Stimulated activated CD8-positive, alpha-beta memory T cell treated with anti-CD3 and anti-CD28 coated beads, Interleukin-12 subunit alpha, Interleukin-12 subunit beta, amount 100 ng/mL, for 1 hour (primary cell): Measurements from ENCODE around the gene COL25A1.

ENCODE experiments used
- DNase-seq: peaks from one replicate; pipeline ENCODE4 v3.0.0-alpha.2; 2020; ENCODE audit warnings: low read depth

The COL25A1 gene

GRCh38 chr4:109302361-109303139 lies at the start of gene COL25A1:
TSS of gene COL25A1 (minus strand) at chr4:109302658.
- DNase-seq: peak; percentile 9

- DNase-seq: no peak
Measured at GRCh38 chr4:109350121-109350520, 47.7 kb upstream of the COL25A1 start.

DNA sequence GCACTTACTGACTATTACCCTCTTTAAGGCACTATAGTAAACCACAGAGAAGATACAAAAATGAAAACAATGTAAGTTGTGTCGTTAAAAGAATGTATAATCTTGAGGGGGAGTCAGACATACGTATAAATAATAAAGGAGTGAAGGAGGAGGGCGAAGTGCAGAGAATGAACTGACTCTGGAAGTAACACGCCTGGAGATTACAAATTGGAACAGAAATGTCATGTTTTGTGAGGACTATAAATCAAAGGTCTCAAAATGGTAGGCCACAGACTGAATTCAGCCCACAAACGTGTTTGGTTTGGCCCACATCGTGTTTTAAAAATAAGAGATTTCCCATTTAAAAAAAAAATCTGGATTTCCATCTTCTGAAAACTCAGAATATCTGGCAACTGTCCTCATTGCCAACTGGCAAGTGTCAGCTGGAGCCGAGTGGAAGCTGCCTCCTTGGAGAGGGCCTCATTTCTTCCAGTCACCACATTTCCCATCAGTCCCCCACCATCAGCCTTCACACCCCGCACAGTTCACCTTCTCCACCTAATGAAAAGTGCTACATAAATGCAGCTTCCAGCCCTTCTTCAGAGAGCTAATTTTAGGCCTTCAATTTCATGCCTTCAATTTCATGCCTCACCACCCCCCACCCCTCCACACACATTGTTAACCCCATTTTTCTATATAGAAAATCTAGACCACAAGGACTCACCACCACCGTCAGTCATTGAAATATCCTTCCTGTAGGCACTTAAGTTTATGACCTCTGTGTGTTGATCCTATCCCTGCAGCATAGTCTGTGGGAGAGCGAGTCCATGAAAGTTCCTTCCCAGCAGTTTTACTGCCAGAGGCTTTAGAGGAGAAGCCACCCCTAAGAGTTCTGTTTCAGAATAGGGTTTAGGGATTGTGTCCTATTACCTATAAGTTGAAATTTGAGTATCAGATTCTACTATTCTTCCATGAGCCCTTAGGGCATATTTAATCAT lies 32.0 kb upstream of the COL25A1 start:
- DNase-seq: no peak

- DNase-seq: no peak
Measured at GRCh38 chr4:109332926-109333464, 30.5 kb upstream of the COL25A1 start.

- no peak for DNase-seq
Measured at GRCh38 chr4:109327641-109328040, 25.2 kb upstream of the COL25A1 start.

- DNase-seq: no peak
Measured at GRCh38 chr4:109325698-109326097, 23.2 kb upstream of the COL25A1 start.

DNA sequence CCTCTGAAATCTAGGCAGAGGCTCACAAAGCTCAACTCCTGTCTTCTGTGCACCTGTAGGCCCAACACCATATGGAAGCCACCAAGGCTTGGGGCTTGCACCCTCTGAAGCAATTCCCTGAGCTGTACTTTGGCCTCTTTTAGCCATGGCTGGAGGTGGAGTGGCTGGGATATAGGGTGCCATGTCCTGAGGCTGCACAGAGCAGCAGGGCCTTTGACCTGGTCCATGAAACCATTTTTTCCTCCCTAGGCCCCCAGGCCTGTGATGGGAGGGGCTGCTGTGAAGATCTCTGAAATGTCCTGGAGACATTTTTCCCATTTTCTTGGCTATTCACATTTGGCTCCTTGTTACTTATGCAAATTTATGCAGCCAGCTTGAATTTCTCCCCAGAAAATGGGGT lies 20.9 kb upstream of the COL25A1 start:
- no peak for DNase-seq

DNA sequence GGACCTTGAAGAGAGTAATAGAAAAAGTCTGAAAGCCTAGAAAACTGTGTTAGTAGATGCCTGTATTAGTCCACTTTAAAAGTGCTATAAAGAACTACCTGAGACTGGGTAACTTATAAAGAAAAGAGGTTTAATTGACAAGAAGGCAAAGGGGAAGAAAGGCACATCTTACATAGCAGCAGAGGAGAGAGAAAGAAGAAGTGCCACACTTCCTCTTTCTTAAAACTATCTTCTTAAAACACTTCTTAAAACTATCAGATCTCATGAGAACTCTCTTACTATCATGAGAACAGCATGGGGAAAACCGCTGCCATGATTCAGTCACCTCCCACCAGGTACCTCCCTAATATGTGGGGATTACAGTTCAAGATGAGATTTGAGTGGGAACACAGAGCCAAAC lies 18.8 kb upstream of the COL25A1 start:
- DNase-seq: no peak

- no peak for DNase-seq
Measured at GRCh38 chr4:109319684-109320083, 17.2 kb upstream of the COL25A1 start.

DNA sequence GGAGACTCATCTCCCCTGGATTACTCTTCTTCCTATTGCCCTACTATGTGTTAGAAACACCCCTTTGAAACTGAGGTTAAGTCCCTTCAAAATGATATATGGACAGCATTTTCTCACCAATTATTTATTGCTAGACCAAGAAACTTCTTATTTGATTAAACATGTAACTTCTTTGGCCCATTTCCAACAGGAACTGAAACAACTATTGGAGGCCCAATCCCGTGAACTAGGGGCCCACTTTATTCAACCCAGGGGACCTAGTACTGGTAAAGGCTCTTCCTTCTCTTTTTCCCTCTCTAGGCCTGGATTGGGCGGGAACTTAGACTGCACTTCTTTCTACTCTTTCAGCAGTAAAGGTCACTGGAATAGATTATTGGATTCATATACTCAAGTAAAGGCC lies 16.7 kb upstream of the COL25A1 start:
- no peak for DNase-seq

DNA sequence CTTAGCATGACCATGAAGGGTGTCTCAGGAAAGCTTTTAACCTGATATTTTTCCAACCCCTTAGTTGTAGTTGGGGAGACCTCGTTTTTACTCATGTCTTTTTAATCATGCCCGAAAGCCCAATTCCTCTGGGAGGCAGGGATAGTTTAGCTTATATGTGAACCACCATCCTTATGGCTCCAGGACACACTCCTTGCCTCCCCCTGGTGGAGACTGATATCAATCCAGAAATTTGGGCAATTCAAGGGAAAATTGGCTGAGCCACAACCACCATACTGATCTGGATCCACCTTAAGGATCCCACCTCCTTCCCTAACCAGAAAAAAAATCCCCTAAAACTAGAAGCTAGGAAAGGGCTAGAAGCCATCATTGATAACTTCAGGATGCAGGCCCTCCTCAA lies 13.4 kb upstream of the COL25A1 start:
- no peak for DNase-seq

- no peak for DNase-seq
Measured at GRCh38 chr4:109315341-109315740, 12.9 kb upstream of the COL25A1 start.

- DNase-seq: no peak
Measured at GRCh38 chr4:109313168-109314133, 11.0 kb upstream of the COL25A1 start.

DNA sequence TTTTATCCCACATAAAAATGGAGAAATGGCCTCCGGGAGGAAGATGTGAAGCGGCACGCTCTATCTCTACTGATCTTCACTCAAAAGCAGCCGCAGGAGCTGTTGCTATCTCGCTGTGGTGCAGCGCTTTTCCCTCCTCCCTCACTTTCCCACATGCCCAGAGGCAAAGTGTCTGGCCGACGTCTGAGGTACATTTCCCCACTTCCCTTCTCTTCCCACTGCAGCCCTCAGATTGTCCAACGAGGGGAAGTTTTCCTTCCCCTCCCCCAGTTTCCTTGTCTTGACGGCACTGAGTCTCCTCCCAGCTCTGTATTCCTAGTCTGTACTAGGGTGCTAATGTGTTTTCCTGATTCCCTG lies 660 bp upstream of the COL25A1 start:
- DNase-seq: no peak

GRCh38 chr4:109301651-109302360 lies 652 bp downstream of the COL25A1 start:
- DNase-seq: no peak

DNA sequence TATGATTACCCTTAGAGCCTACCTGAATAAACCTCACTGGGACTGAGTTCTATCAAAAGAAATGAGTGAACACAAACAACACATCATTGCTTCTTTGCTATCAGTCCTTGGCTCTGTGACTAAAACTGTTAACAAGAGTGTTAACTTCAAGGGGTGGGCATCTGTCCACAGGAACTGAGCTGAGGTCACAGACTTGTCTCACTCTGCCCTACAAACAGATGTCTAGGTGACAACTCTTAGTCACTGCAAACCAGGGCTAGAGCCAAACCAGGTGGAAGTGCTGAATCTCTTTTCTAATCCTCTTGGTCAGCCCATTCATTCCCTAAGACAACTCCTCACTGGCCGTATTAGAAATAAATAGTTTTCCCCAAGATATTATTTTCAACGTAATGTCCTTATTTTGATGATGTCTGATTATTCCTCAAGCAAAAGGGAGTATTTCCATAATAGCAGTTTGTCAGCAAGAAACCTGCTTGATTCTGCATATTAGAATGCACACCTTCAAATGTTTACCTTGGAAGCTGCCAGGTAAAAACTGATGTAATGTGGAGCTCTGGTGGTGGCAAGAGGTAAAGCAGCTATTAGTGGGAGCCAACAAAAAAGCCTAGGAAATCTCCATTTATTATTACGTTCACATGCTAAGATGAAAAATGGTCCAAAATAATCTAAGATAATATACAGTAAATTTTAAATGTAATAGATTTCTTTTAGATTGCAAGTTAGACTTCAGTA lies 4.0 kb downstream of the COL25A1 start:
- no peak for DNase-seq

DNA sequence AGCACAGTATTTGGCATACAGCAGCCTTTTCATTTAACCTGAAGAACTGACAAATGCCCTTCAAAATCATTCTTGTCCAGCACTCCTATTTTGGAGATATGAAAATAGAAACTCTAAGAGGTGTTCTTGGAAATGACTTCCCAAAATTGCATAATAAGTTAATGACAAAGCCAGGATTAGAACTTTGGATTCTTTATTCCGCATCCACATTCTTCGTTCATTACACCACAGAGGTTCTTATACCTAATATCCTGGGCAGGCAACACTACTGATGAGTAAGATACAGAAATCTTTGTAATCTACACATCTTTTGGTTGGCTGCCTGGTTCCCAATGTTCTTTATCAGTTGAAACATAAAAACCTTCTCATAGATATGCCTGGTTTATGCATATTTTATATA lies 5.9 kb downstream of the COL25A1 start:
- DNase-seq: no peak

DNA sequence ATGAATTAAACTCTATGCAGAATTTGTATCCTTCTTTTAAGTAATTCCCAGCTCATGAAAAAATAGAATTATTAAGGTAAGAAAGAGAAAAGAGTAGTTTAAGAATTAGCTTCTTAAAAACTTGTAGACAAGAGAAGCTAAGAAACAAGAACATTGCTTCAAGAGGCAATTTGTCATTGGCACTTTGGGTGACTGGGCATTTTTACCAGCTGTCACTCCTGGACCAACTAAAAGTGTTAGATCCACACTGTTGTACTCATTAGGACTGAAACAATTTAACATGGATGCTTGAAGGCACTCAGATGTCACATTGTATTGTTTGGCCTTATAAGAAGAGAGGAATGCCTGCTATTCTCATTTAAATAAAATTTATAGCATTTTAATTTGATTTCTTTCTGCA lies 7.4 kb downstream of the COL25A1 start:
- no peak for DNase-seq

GRCh38 chr4:109294468-109295020 lies 7.9 kb downstream of the COL25A1 start:
- no peak for DNase-seq

GRCh38 chr4:109294006-109294405 lies 8.5 kb downstream of the COL25A1 start:
- no peak for DNase-seq
